AG04449 (cell line): ENCODE data around the gene PRKCZ.

Source experiments
- CTCF ChIA-PET: fragments of 350-600 bp; formaldehyde crosslinking; extraction: SDS; loops from one replicate; lab custom pipeline; 2021; ENCODE audit warnings: antibody characterized with exemption; lab: Yijun Ruan, JAX
- POLR2A ChIA-PET: fragments of 400-600, 350-600 bp; formaldehyde crosslinking; extraction: SDS; loops from one replicate; lab custom pipeline; 2020; ENCODE audit warnings: antibody characterized with exemption, inconsistent platforms; lab: Yijun Ruan, JAX
- DNase-seq: peaks from one replicate; pipeline ENCODE4 v3.0.0-alpha.2; 2010; ENCODE audit warnings: low read depth, low spot score
- H3K4me3 ChIP-seq: 2 replicates; pipeline ENCODE4 v1.5.1; 2011; ENCODE audit warnings: low read depth, mild to moderate bottlenecking, control low read depth, low read length
- CTCF ChIP-seq: IDR thresholded peaks from one replicate; pipeline ENCODE4 v1.5.1; 2011; ENCODE audit warnings: mild to moderate bottlenecking, moderate library complexity, low read length, control low read depth, inconsistent platforms; ENCODE audit not compliant: insufficient read depth; ENCODE audit errors: missing control alignments

PRKCZ gene

GRCh38 chr1:2177541-2177940 is 127.3 kb downstream of the PRKCZ start:
- ChIA-PET CTCF (interaction anchor here (4.9 to 5.1 kb wide), 2 partner anchors 38 to 203 kb away, joined by 28 to 42 read pairs; no protein-coding TSS in a partner anchor), POLR2A (no interaction called here)
- TF ChIP-seq CTCF = no peak
- no peak overlapping the region for H3K4me3 ChIP-seq
- no peak for DNase-seq

- ChIA-PET CTCF (interaction anchor here (5.1 kb wide), 1 partner anchor 203 kb away, joined by 42 read pairs; no protein-coding TSS in a partner anchor), POLR2A (no interaction called here)
- no peak for TF ChIP-seq CTCF
- no peak overlapping the region for H3K4me3 ChIP-seq
- no peak for DNase-seq
Observed at GRCh38 chr1:2177946-2178538, 127.8 kb downstream of the PRKCZ start.

GRCh38 chr1:2178875-2179274 is 128.7 kb downstream of the PRKCZ start:
- POLR2A ChIA-PET = no interaction called here
- no peak for TF ChIP-seq CTCF
- CTCF ChIA-PET = no interaction called here
- no peak for DNase-seq
- no peak overlapping the region for H3K4me3 ChIP-seq

- DNase-seq = no peak
- ChIA-PET CTCF (no interaction called here), POLR2A (no interaction called here)
- TF ChIP-seq CTCF = no peak
- H3K4me3 ChIP-seq = no peak overlapping the region
Observed at GRCh38 chr1:2179283-2180013, 129.2 kb downstream of the PRKCZ start.

- no peak for TF ChIP-seq CTCF
- CTCF ChIA-PET = no interaction called here
Observed at GRCh38 chr1:2180297-2181245, 130.4 kb downstream of the PRKCZ start.

More at GRCh38 chr1:2180297-2181245, 130.4 kb downstream of the PRKCZ start:
- POLR2A ChIA-PET = no interaction called here
- no peak for DNase-seq
- H3K4me3 ChIP-seq = no peak overlapping the region
